Lower leg skin (tissue), 4 donors: ENCODE data around the gene TGFBR3. TPM values are rescaled to one million over a fixed set of nuclear protein-coding genes. Genes with fewer than 3 reads are reported as not detected.
A peak's percentile ranks its signal among the peaks of the same experiment; 100 is the strongest.
"Not testable (repeated sequence)": the region's sequence is repeated elsewhere in the genome, so short reads cannot be mapped to it uniquely, and the experiment has no call there.

Source experiments
- DNase-seq, 2 donors: peaks; one replicate each; pipeline ENCODE4 v3.0.0-alpha.2; 2019; ENCODE audit warnings: low spot score in 2 of 2
- H3K4me3 ChIP-seq: fragments of 200-600 bp; sonication (generic); 2 replicates; pipeline ENCODE4 v1.5.1; 2017; ENCODE audit warnings: mild to moderate bottlenecking, low read depth; ENCODE audit not compliant: poor library complexity, severe bottlenecking
- POLR2A ChIP-seq, 2 donors: fragments of 450-650 bp; IDR thresholded peaks; one replicate each; pipeline ENCODE4 v1.6.1; 2016 to 2017; ENCODE audit warnings: antibody characterized with exemption in 2 of 2, mild to moderate bottlenecking in 1 of 2, moderate library complexity in 1 of 2
- WGBS, 2 donors: methylation state at CpG; one replicate each; pipeline ENCODE4 v1.1.5; 2018; 5-methylcytosine and 5-hydroxymethylcytosine counted together
- intact Hi-C: fragments of 100-400 bp; cut with DNase I; formaldehyde crosslinking; loops from one replicate; pipeline ENCODE4 v1.15.0; 2023; ENCODE audit warnings: low total_unique reads
- total RNA-seq, 4 donors: library from RNA; depleted of rRNA; stranded (reverse); fragments of >200 nt; gene quantifications; one replicate each; pipeline ENCODE4 v1.1.0, GENCODE V29; 2016
- TF ChIP-seq, protein P1 (sequence below), 3 donors: fragments of 450-650 bp; IDR thresholded peaks; one replicate each; pipeline ENCODE4 v1.5.1; 2016; ENCODE audit warnings: antibody characterized with exemption in 3 of 3, mild to moderate bottlenecking in 3 of 3, moderate library complexity in 2 of 3

The TGFBR3 gene
- total RNA-seq, 4 donors from 2014 or later, result 79.4 to 134 (median 116) TPM

DNA sequence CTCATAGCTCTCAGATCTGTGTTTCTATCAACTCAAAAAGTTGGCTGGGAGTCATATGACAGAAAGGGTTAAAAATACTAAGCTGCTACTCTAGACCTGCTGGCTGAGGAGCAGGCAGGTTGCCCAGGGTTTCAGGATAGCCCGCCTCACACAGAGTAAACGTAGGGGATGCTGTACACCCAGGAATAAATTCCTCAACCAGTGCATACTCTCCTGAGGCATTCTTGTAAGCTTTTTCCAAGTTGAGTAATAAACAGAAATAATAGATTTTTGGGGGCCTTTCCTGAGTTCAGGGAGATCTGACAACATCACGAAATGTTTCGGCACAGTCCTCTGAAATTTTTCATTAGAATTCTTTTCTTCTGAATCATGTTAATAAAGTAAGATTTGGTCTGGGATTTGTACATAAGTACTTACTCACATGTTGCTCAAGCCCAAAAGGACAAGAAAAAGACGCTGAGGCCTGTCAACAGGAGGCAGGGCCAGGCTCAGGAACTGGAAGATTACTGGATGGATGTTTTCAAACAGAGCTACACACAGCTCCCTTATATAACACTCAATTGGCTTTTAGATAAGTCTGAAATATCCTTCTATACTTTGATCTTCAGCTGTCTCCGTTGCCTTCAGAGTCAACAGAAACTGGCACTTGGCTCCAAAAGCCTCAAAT, 41.0 kb downstream of the TGFBR3 start:
- intact Hi-C loops, result no loop called here
- 22 to 24% methylated on average over 6 of the region's 6 CpGs for WGBS, 2 donors
- TF ChIP-seq POLR2A (IDR thresholded peaks at IDR 0.05), result no peak
- TF ChIP-seq, protein P1, sequence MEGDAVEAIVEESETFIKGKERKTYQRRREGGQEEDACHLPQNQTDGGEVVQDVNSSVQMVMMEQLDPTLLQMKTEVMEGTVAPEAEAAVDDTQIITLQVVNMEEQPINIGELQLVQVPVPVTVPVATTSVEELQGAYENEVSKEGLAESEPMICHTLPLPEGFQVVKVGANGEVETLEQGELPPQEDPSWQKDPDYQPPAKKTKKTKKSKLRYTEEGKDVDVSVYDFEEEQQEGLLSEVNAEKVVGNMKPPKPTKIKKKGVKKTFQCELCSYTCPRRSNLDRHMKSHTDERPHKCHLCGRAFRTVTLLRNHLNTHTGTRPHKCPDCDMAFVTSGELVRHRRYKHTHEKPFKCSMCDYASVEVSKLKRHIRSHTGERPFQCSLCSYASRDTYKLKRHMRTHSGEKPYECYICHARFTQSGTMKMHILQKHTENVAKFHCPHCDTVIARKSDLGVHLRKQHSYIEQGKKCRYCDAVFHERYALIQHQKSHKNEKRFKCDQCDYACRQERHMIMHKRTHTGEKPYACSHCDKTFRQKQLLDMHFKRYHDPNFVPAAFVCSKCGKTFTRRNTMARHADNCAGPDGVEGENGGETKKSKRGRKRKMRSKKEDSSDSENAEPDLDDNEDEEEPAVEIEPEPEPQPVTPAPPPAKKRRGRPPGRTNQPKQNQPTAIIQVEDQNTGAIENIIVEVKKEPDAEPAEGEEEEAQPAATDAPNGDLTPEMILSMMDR (IDR thresholded peaks at IDR 0.05), result no peak
- peak in 1 of 2 donors; percentile 80 for DNase-seq
- no peak overlapping the region for H3K4me3 ChIP-seq

DNA sequence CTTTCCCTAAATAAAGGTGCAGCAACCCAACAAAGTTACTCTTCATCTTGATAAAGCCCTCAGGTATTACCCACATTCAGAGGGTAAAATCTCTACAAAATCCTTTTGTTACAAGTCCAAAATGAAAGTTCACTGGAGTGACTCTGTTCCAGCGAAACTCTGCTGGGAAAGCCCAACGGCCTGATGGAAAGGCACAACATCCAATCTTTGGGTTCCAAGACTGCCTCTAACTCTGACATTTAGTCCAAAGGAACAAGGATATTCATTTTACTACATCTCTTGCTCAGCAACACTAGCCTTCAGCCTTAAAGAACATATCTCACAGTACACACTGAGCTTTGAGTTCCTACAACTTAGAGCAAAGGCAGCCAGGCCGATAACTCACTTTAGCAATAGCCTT, 42.1 kb downstream of the TGFBR3 start:
- WGBS, 2 donors, result 78 to 87% methylated on average over 3 of the region's 3 CpGs
- intact Hi-C loops, result no loop called here
- TF ChIP-seq, protein P1 (IDR thresholded peaks at IDR 0.05), result no peak
- TF ChIP-seq POLR2A (IDR thresholded peaks at IDR 0.05), result no peak
- no peak for DNase-seq
- H3K4me3 ChIP-seq, result no peak overlapping the region

DNA sequence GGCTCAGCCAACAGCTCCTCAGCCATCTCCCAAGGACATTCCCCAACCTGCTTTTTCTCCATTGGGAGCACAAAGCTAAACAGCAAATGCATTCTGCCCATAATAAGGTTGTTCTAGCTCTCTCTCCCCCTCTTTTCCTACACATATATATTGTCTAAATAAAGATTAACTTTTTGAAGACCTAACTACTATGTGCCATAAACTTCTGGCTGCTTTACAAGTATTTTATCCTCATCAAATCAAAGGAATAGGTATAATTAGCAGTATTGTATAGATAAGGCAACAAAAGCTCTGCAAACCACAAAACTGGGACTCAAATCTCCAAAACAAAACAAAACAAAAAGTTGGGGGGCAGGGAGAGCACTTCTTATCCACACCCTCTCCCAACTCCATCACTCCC, 43.4 kb downstream of the TGFBR3 start:
- DNase-seq, result no peak
- no peak overlapping the region for H3K4me3 ChIP-seq
- intact Hi-C loops, result no loop called here
- TF ChIP-seq, protein P1 (IDR thresholded peaks at IDR 0.05), result no peak
- TF ChIP-seq POLR2A (IDR thresholded peaks at IDR 0.05), result no peak

DNA sequence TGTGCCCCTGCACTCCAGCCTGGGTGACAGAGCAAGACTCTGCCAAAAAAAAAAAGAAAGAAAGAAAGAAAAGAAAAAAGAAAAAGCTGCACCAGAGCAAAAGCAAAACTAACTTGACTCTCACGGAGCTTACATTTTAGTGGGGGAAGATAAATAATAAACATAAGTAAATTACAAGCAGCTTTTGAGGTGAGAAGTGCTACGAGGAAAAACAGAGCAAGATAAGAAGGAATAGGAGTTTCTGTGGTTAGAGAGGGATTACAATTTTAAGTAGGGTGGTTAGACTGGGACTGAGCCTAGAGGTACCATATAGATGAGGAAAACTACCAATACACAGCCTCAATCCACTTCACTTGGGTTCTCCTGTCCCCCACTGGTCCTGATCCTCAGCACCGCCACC, 43.9 kb downstream of the TGFBR3 start:
- WGBS, 2 donors, result 67 to 83% methylated on average over 3 of the region's 3 CpGs
- TF ChIP-seq, protein P1 (IDR thresholded peaks at IDR 0.05), result no peak
- TF ChIP-seq POLR2A (IDR thresholded peaks at IDR 0.05), result no peak
- DNase-seq, result no peak
- H3K4me3 ChIP-seq, result no peak overlapping the region
- intact Hi-C loops, result no loop called here

DNA sequence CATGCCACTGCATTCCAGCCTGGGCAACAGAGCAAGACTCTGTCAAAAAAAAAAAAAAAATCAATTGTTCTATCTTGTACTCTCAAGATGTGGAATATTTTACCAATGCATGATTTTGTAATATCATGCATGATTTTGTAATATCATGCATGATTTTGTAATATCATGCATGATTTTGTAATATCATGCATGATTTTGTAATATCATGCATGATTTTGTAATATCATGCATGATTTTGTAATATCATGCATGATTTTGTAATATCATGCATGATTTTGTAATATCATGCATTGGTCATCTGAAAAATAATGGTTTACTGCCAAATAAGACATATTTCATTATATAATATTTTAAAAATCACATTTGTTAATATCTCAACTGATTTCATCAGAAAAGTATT, 45.7 kb downstream of the TGFBR3 start:
- DNase-seq, intact Hi-C loops: not testable (repeated sequence)

DNA sequence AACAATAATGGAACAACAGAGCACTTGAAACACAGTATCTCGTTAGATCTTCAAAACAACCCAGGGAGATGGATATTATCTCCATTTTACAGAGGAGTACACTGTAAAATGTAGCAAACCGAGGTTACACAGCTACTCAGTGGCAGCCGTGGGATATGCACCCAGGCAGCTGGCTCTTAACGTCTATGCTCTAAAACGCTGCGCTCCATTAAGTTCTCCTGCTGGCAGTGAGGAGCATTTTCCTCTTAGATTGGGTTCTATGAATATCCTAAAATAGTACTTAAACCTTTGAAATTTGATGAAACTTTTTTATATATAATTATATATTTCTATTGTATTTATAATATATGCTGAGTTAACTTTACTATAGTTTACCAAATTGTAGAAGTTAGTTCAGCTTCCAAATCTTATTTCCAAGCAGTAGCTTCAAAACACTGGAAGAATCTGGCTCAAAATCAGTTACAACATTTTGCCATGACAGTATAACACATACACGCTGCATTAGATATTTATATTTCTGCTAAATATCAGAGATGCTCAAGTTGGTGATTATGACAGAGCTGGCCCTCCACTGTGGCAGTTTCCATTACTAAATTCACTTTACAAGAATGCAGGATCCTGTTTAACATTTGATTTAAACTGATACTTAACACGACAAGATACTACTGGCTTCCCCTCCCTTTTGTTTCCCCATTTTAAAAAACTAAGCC, 49.5 kb downstream of the TGFBR3 start:
- 63 to 67% methylated on average over 8 of the region's 8 CpGs for WGBS, 2 donors
- intact Hi-C loops, result no loop called here

More for the DNA sequence above, 45.7 kb downstream of the TGFBR3 start:
- H3K4me3 ChIP-seq, result not testable (repeated sequence)

More for the DNA sequence above, 49.5 kb downstream of the TGFBR3 start:
- H3K4me3 ChIP-seq, result no peak overlapping the region
- TF ChIP-seq, protein P1 (IDR thresholded peaks at IDR 0.05), result no peak
- no peak for TF ChIP-seq POLR2A (IDR thresholded peaks at IDR 0.05)
- no peak for DNase-seq
